Esophagus muscularis mucosa (tissue), 4 donors: ENCODE measurements around the gene IQCK. TPM values are rescaled to one million over a fixed set of nuclear protein-coding genes. Genes with fewer than 3 reads are reported as not detected.

Experiments
- DNase-seq: peaks from one replicate; pipeline ENCODE4 v3.0.0-alpha.2; 2017; ENCODE audit errors: extremely low spot score
- H3K27ac ChIP-seq, 4 donors: fragments of 200-600 bp; sonication (generic); replicated peaks in 1 of 4; 1 replicate in 3 of 4; 2 replicates in 1 of 4; pipeline ENCODE4 v1.5.1; 2016 to 2019; ENCODE audit warnings: mild to moderate bottlenecking in 1 of 4
- H3K27me3 ChIP-seq, 4 donors: fragments of 200-600 bp; sonication (generic); one replicate each; pipeline versions ENCODE4 v1.5.1 to v1.6.0; 2016 to 2019
- H3K36me3 ChIP-seq, 4 donors: fragments of 200-600 bp; sonication (generic); one replicate each; pipeline ENCODE4 v1.5.1; 2016 to 2019
- H3K4me1 ChIP-seq, 4 donors: fragments of 200-600 bp; sonication (generic); one replicate each; pipeline ENCODE4 v1.5.1; 2016 to 2019
- H3K4me3 ChIP-seq, 4 donors: fragments of 200-600 bp; sonication (generic); 1 replicate in 2 of 4; 2 replicates in 2 of 4; pipeline ENCODE4 v1.5.1; 2016 to 2019; ENCODE audit warnings: mild to moderate bottlenecking in 4 of 4, moderate library complexity in 1 of 4
- H3K9me3 ChIP-seq, 4 donors: fragments of 200-600 bp; sonication (generic); 1 replicate in 3 of 4; 2 replicates in 1 of 4; pipeline ENCODE4 v1.5.1; 2016 to 2019
- CTCF ChIP-seq, 3 experiments: fragments of 200-600 bp in 2 of 3; fragments of 450-650 bp in 1 of 3; sonication (generic) in 2 of 3; IDR thresholded peaks; one replicate each; pipeline ENCODE4 v1.5.1; 2017 to 2019; ENCODE audit warnings: antibody characterized with exemption in 3 of 3, mild to moderate bottlenecking in 2 of 3, moderate library complexity in 1 of 3
- EP300 ChIP-seq: sonication (generic); formaldehyde crosslinking; IDR thresholded peaks from one replicate; pipeline ENCODE4 v1.6.1; 2017; ENCODE audit warnings: antibody characterized with exemption
- POLR2A ChIP-seq: fragments of 450-650 bp; IDR thresholded peaks from one replicate; pipeline ENCODE4 v1.6.1; 2017; ENCODE audit warnings: antibody characterized with exemption, moderate library complexity, mild to moderate bottlenecking, low read depth
- POLR2AphosphoS5 ChIP-seq, 2 donors: sonication (generic); formaldehyde crosslinking; IDR thresholded peaks; one replicate each; pipeline ENCODE4 v1.6.1; 2017; ENCODE audit warnings: antibody characterized with exemption in 2 of 2
- WGBS: methylation state at CpG from one replicate; pipeline ENCODE4 v1.1.5; 2018; 5-methylcytosine and 5-hydroxymethylcytosine counted together
- intact Hi-C: fragments of 100-400 bp; cut with DNase I; formaldehyde crosslinking; loops from one replicate; pipeline ENCODE4 v1.15.1; 2023
- total RNA-seq, 4 donors: library from RNA; depleted of rRNA; stranded (reverse); fragments of >200 nt; gene quantifications; one replicate each; pipeline versions ENCODE4 v1.1.0 to v1.2.1, GENCODE V29; 2016

IQCK gene
- total RNA-seq, 4 donors from 2014 or later, result 7.4 to 10.4 (median 8.6) TPM

GRCh38 chr16:19685176-19685575 lies 32.9 kb upstream of the IQCK start:
- 99% methylated on average over 4 of the region's 4 CpGs for WGBS
- Histone ChIP-seq H3K9me3 (no peaks in the 10 kb centered on the region), H3K27ac (no peak overlapping the region), H3K36me3 (peaks cover 45 to 92% (median 72%) of the 10 kb centered on the region in 4 donors), H3K4me1 (peaks cover 0 to 10% (median 6%) of the 10 kb centered on the region in 4 donors), H3K4me3 (no peak overlapping the region), H3K27me3 (no peaks in the 10 kb centered on the region)
- no peak for TF ChIP-seq CTCF (IDR thresholded peaks at IDR 0.05)
- no peak for TF ChIP-seq POLR2A
- intact Hi-C loops, result no loop called here
- DNase-seq, result no peak

DNA sequence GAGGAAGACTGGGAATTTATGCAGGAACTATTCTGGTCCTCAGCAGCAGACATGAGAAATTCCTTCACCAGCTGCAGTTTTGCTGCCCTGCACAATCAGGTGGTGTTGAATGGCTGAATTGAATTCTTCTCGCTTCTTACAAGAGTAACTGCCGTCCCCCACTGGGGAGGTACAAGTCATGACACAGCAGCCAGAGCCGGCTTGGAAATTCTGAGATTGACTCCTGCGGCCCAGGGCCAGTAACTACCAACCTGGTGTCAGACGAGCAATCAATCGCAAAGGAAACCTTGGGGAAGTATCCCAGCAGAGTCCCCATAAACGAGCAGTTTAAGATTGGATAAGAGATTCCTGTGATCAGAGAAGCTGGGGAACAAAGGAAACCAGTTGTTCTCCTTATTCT lies 30.8 kb upstream of the IQCK start:
- H3K27ac ChIP-seq, result no peak overlapping the region
- 85% methylated on average over 7 of the region's 7 CpGs for WGBS
- DNase-seq, result no peak
- TF ChIP-seq EP300, result no peak
- no peak for TF ChIP-seq CTCF (IDR thresholded peaks at IDR 0.05)
- TF ChIP-seq POLR2A, result no peak
- TF ChIP-seq POLR2AphosphoS5 (IDR thresholded peaks at IDR 0.05), result no peak
- peaks cover 51 to 85% (median 75%) of the 10 kb centered on the region in 4 donors for H3K36me3 ChIP-seq
- intact Hi-C loops, result no loop called here
- H3K9me3 ChIP-seq, result no peaks in the 10 kb centered on the region
- peaks cover 8 to 21% (median 17%) of the 10 kb centered on the region in 4 donors for H3K4me1 ChIP-seq
- H3K4me3 ChIP-seq, result no peak overlapping the region
- no peaks in the 10 kb centered on the region for H3K27me3 ChIP-seq

- H3K36me3 ChIP-seq, result peaks cover 38 to 85% (median 73%) of the 10 kb centered on the region in 4 donors
- TF ChIP-seq CTCF (IDR thresholded peaks at IDR 0.05) (no peak), POLR2A (no peak), EP300 (no peak), POLR2AphosphoS5 (IDR thresholded peaks at IDR 0.05) (no peak)
- H3K4me1 ChIP-seq, result peaks cover 8 to 21% (median 17%) of the 10 kb centered on the region in 4 donors
- no peak overlapping the region for H3K4me3 ChIP-seq
- intact Hi-C loops, result no loop called here
- 89% methylated on average over 17 of the region's 18 CpGs for WGBS
- no peak for DNase-seq
- H3K27ac ChIP-seq, result no peak overlapping the region
- H3K27me3 ChIP-seq, result no peaks in the 10 kb centered on the region
- no peaks in the 10 kb centered on the region for H3K9me3 ChIP-seq
Observed at GRCh38 chr16:19688396-19689024, 29.6 kb upstream of the IQCK start.

GRCh38 chr16:19689342-19689741 lies 28.7 kb upstream of the IQCK start:
- intact Hi-C loops, result no loop called here
- WGBS, result 97% methylated on average over 5 of the region's 5 CpGs
- no peak for TF ChIP-seq EP300
- no peak for TF ChIP-seq POLR2A
- no peak for TF ChIP-seq CTCF (IDR thresholded peaks at IDR 0.05)
- no peak for TF ChIP-seq POLR2AphosphoS5 (IDR thresholded peaks at IDR 0.05)
- DNase-seq, result no peak
- H3K27ac ChIP-seq, result no peak overlapping the region
- no peaks in the 10 kb centered on the region for H3K9me3 ChIP-seq
- peaks cover 8 to 21% (median 17%) of the 10 kb centered on the region in 4 donors for H3K4me1 ChIP-seq
- H3K4me3 ChIP-seq, result no peak overlapping the region
- peaks cover 30 to 85% (median 65%) of the 10 kb centered on the region in 4 donors for H3K36me3 ChIP-seq
- no peaks in the 10 kb centered on the region for H3K27me3 ChIP-seq

- intact Hi-C loops, result no loop called here
- no peak for TF ChIP-seq POLR2AphosphoS5 (IDR thresholded peaks at IDR 0.05)
- TF ChIP-seq EP300, result no peak
- no peak for TF ChIP-seq CTCF (IDR thresholded peaks at IDR 0.05)
- TF ChIP-seq POLR2A, result no peak
- Histone ChIP-seq H3K36me3 (peaks cover 21 to 77% (median 56%) of the 10 kb centered on the region in 4 donors), H3K4me1 (peaks cover 8 to 21% (median 17%) of the 10 kb centered on the region in 4 donors), H3K27ac (peak overlapping the region in 3 of 4 donors; percentile 9 to 53 (median 47)), H3K4me3 (no peak overlapping the region), H3K9me3 (no peaks in the 10 kb centered on the region), H3K27me3 (no peaks in the 10 kb centered on the region)
- WGBS, result 62% methylated on average over 4 of the region's 4 CpGs
- no peak for DNase-seq
Observed at GRCh38 chr16:19690196-19690595, 27.9 kb upstream of the IQCK start.
